HEK293T (cell line): ENCODE results near the gene INSRR.

Source experiments
- CTCF ChIA-PET: fragments of 350-600 bp; formaldehyde crosslinking; extraction: SDS; loops from one replicate; lab custom pipeline; 2021; ENCODE audit warnings: antibody characterized with exemption, inconsistent platforms; lab: Yijun Ruan, JAX
- POLR2A ChIA-PET: fragments of 350-600 bp; formaldehyde crosslinking; extraction: SDS; loops from one replicate; lab custom pipeline; 2020; ENCODE audit warnings: antibody characterized with exemption, inconsistent platforms; lab: Yijun Ruan, JAX
- DNase-seq: peaks from one replicate; pipeline ENCODE4 v3.0.0; 2012; ENCODE audit warnings: mixed read lengths; ENCODE audit errors: extremely low spot score
- ARNT ChIP-seq: fragments of 450-650 bp; IDR thresholded peaks from 2 replicates; pipeline ENCODE4 v1.6.1; 2017; ENCODE audit warnings: mild to moderate bottlenecking
- BHLHE40 ChIP-seq: fragments of 450-650 bp; IDR thresholded peaks from 2 replicates; pipeline ENCODE4 v1.6.1; 2016; ENCODE audit warnings: mild to moderate bottlenecking, moderate library complexity, borderline replicate concordance
- CTBP1 ChIP-seq: fragments of 450-650 bp; IDR thresholded peaks from 2 replicates; pipeline ENCODE4 v1.6.1; 2016; ENCODE audit warnings: borderline replicate concordance
- ELF4 ChIP-seq: fragments of 450-650 bp; IDR thresholded peaks from 2 replicates; pipeline ENCODE4 v1.6.1; 2017; ENCODE audit warnings: antibody characterized with exemption
- FOXA1 ChIP-seq: fragments of 450-650 bp; IDR thresholded peaks from 2 replicates; pipeline ENCODE4 v1.6.1; 2016; ENCODE audit warnings: mild to moderate bottlenecking
- FOXK2 ChIP-seq: fragments of 450-650 bp; IDR thresholded peaks from 2 replicates; pipeline ENCODE4 v1.6.1; 2016; ENCODE audit warnings: mild to moderate bottlenecking
- FOXM1 ChIP-seq: fragments of 450-650 bp; IDR thresholded peaks from 2 replicates; pipeline ENCODE4 v1.6.1; 2017; ENCODE audit warnings: mild to moderate bottlenecking, borderline replicate concordance
- HDGF ChIP-seq: fragments of 450-650 bp; IDR thresholded peaks from 2 replicates; pipeline ENCODE4 v1.6.1; 2017; ENCODE audit warnings: antibody characterized with exemption, borderline replicate concordance
- L3MBTL2 ChIP-seq: fragments of 450-650 bp; conservative IDR thresholded peaks from 2 replicates; pipeline ENCODE4 v1.6.1; 2016; ENCODE audit warnings: mild to moderate bottlenecking
- LEF1 ChIP-seq: fragments of 450-650 bp; IDR thresholded peaks from 2 replicates; pipeline ENCODE4 v1.6.1; 2017; ENCODE audit warnings: mild to moderate bottlenecking, borderline replicate concordance
- NFRKB ChIP-seq: fragments of 450-650 bp; IDR thresholded peaks from 2 replicates; pipeline ENCODE4 v1.6.1; 2016; ENCODE audit warnings: mild to moderate bottlenecking, moderate library complexity
- PKNOX1 ChIP-seq: fragments of 450-650 bp; IDR thresholded peaks from 2 replicates; pipeline ENCODE4 v1.6.1; 2016
- SP1 ChIP-seq: fragments of 450-650 bp; IDR thresholded peaks from 2 replicates; pipeline ENCODE4 v1.6.1; 2017
- SUZ12 ChIP-seq: fragments of 450-650 bp; IDR thresholded peaks from 2 replicates; pipeline ENCODE4 v1.6.1; 2016; ENCODE audit warnings: mild to moderate bottlenecking
- TARDBP ChIP-seq: fragments of 450-650 bp; IDR thresholded peaks from 2 replicates; pipeline ENCODE4 v1.6.1; 2016
- ZNF384 ChIP-seq: fragments of 450-650 bp; IDR thresholded peaks from 2 replicates; pipeline ENCODE4 v1.6.1; 2016

Gene INSRR

GRCh38 chr1:156889802-156890580 lies 31.1 kb upstream of the INSRR start:
- CTCF ChIA-PET = interaction anchor here (0.7 to 4.1 kb wide), 29 partner anchors 10 to 266 kb away, joined by 3 to 38 read pairs (median 3); partner anchors contain the start of genes INSRR, LRRC71, METTL25B and NTRK1
- TF ChIP-seq FOXK2 = no peak
- POLR2A ChIA-PET = interaction anchor here (0.8 to 1.7 kb wide), 4 partner anchors 52 to 172 kb away, joined by 3 to 7 read pairs (median 3); partner anchors contain the start of gene PRCC
- peak; percentile 85 for DNase-seq

DNA sequence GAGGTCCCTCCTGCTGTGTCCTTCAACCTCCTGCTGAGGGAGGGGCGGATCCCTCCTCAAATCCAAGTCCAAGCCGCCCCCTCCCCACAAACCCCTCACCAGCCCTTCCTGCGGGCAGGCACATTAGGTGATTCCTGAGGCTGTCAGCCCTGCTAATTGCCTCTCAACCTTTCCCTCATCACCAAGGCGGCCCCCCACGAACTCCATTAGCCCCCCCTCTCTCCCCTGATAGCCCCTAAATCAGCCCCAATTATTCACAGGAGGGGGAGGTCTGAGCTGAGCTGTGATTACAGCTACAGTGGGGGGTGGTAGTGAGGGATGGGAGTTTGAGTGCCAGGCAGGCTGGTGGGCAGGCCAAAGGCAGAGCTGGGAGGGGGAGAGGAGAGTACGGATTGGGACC lies 28.8 kb upstream of the INSRR start:
- DNase-seq = no peak
- ChIA-PET POLR2A (interaction anchor here (0.9 kb wide), 1 partner anchor 159 kb away, joined by 4 read pairs; the partner anchor contains the start of genes ISG20L2 and METTL25B), CTCF (interaction anchor here (1.1 to 2.1 kb wide), 9 partner anchors 23 to 198 kb away, joined by 3 to 11 read pairs (median 5); partner anchors contain the start of gene LRRC71)
- TF ChIP-seq ARNT = no peak
- no peak for TF ChIP-seq HDGF

DNA sequence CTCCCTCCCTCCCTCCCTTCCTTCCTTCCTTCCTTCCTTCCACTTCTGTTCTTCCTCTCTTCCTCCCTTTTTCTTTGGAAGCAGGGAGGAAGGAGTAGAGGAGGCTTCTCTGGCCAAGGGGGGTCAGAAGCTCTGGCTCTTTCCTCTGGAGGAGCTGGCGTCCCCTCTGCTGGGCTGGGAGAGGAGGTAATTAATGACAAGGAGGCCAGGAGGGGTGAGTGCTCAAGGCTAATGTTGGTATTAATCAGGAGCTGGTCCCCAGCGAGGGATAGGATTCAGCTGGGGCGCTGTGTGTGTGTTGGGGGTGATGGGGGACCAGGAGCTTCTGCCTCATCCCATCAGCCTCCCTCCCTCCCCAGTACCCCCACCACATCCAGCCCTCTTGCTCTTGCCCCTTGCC lies 28.4 kb upstream of the INSRR start:
- POLR2A ChIA-PET = interaction anchor here (0.5 kb wide), 1 partner anchor 226 kb away, joined by 4 read pairs; no protein-coding TSS in a partner anchor
- CTCF ChIA-PET = interaction anchor here (1.1 to 2.1 kb wide), 9 partner anchors 23 to 198 kb away, joined by 3 to 11 read pairs (median 5); partner anchors contain the start of gene LRRC71
- DNase-seq = no peak
- no peak for TF ChIP-seq LEF1

DNA sequence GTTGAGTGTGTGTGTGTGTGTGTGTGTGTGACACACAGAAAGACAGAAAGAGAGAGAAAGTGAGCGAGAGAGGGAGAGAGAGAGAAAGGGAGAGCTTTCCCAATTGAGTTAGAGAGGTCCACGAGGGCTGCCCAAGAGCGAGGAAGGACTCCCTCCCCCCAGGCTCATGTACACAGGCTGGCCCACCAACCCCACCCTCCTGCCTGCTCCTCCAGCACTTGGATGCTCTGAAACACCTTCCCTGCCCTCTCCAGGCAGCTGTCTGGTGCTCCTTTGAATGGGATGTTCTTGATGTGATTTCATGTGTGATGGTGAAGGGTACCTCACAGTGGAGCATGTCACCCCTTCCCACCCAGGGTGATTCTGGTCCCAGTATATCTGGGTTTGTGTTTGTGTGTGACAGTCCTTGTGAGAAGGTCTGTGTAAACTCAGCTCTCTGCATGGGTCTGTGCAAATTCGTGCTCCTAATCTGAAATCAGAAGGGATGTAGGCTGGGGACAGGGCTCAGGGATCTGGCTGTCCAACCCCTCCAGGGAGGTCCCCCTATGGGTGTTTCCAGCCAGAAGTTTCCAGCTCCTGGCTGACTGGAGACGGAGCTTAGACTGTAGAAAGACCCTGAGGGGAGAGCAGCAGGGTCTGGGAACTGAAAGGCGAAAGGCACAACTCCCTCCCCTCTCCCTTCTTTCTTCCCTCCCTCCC lies 27.8 kb upstream of the INSRR start:
- no peak for TF ChIP-seq FOXA1
- no peak for TF ChIP-seq SP1
- TF ChIP-seq CTBP1 = no peak
- TF ChIP-seq ARNT = no peak
- no peak for TF ChIP-seq HDGF
- no peak for TF ChIP-seq FOXM1
- TF ChIP-seq FOXK2 = no peak
- TF ChIP-seq L3MBTL2 = no peak
- TF ChIP-seq BHLHE40 = no peak
- no peak for TF ChIP-seq TARDBP
- ChIA-PET POLR2A (interaction anchor here (0.5 kb wide), 1 partner anchor 226 kb away, joined by 4 read pairs; no protein-coding TSS in a partner anchor), CTCF (interaction anchor here (1.1 to 2.1 kb wide), 8 partner anchors 27 to 226 kb away, joined by 3 to 11 read pairs (median 6); partner anchors contain the start of gene LRRC71)
- DNase-seq = no peak

GRCh38 chr1:156885880-156886355 lies 27.0 kb upstream of the INSRR start:
- ChIA-PET POLR2A (no interaction called here), CTCF (interaction anchor here (1.5 to 2.1 kb wide), 2 partner anchors 160 to 225 kb away, joined by 3 to 11 read pairs; no protein-coding TSS in a partner anchor)
- TF ChIP-seq BHLHE40 = no peak
- TF ChIP-seq FOXK2 = no peak
- no peak for DNase-seq

DNA sequence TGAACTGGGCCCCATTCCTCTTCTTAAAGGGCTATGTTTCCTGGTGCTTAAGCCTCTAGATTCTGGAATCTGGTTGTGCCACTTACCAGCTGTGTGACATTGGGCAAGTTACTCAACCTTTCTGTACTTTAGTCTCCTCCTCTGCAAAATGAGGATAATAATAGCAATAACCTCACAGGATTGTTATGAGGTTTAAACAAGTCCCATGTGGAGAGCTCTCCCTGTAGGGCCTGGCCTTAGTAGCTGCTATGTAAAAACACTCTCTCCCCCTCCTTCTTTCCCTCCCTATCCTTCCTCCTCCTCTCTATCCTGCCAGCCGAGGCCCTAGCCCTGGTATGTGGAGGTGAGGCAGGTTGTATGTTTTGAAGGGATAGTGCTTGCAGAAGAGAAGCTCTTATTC lies 26.4 kb upstream of the INSRR start:
- DNase-seq = no peak
- ChIA-PET POLR2A (no interaction called here), CTCF (interaction anchor here (1.5 kb wide), 1 partner anchor 225 kb away, joined by 3 read pairs; no protein-coding TSS in a partner anchor)
- TF ChIP-seq SUZ12 = no peak
- TF ChIP-seq SP1 = no peak
- no peak for TF ChIP-seq ELF4
- TF ChIP-seq CTBP1 = no peak
- TF ChIP-seq HDGF = no peak
- TF ChIP-seq FOXA1 = no peak
- TF ChIP-seq NFRKB = no peak
- no peak for TF ChIP-seq L3MBTL2
- TF ChIP-seq TARDBP = no peak
- no peak for TF ChIP-seq FOXK2
- no peak for TF ChIP-seq ARNT
- TF ChIP-seq ZNF384 = no peak

DNA sequence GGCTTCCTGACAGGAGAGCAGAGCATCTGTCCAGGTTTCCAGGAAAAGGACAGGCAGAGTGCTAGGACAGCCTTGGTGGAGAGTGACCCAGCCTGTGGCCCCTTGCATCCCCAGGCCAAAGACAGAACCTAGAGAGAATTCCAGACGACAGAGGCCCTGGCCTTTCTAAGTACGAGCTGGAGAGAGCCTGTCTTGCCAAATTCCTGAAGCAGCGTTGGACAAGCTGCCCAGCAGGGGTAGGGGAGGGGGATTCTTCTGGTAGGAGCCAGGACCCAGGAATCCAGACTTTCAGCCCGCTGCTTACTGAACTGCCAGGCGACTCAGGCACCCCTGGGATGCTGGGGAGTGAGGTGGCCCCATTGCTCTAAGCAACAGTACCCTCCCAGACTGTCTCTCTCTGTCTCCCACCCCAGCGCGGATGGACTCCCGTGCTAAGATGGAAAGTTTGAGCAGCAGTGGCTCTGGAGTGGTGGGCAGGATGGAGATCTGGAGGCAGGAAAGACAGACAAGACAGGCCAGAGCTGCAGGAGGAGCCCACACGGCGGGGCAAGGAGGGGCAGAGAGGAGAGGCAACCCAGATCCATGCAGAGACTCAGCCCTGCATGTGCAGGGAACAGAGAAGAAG lies 25.8 kb upstream of the INSRR start:
- DNase-seq = no peak
- no peak for TF ChIP-seq FOXA1
- TF ChIP-seq LEF1 = no peak
- TF ChIP-seq FOXM1 = no peak
- no peak for TF ChIP-seq CTBP1
- TF ChIP-seq HDGF = no peak
- no peak for TF ChIP-seq SP1
- no peak for TF ChIP-seq PKNOX1
- TF ChIP-seq BHLHE40 = no peak
- no peak for TF ChIP-seq ZNF384
- TF ChIP-seq SUZ12 = no peak
- no peak for TF ChIP-seq TARDBP
- TF ChIP-seq FOXK2 = no peak
- no peak for TF ChIP-seq NFRKB
- TF ChIP-seq L3MBTL2 = no peak
- TF ChIP-seq ELF4 = no peak
- ChIA-PET CTCF (interaction anchor here (0.6 to 0.7 kb wide), 3 partner anchors 14 to 178 kb away, joined by 3 to 4 read pairs (median 3); no protein-coding TSS in a partner anchor), POLR2A (interaction anchor here (1.2 to 1.5 kb wide), 2 partner anchors 117 to 157 kb away, joined by 5 to 9 read pairs; partner anchors contain the start of genes ISG20L2, METTL25B and PRCC)
